ENCODE results near the gene FOXL3.

The FOXL3 gene

GRCh38 chr7:269721-270120, 20.2 kb upstream of the FOXL3 start:
- no peak for TF ChIP-seq CTCF (IDR thresholded peaks at IDR 0.05)

GRCh38 chr7:270351-270983, 19.5 kb upstream of the FOXL3 start:
- TF ChIP-seq CTCF (IDR thresholded peaks at IDR 0.05): no peak

- no peak for TF ChIP-seq CTCF (IDR thresholded peaks at IDR 0.05)
Observed at GRCh38 chr7:271266-272107, 18.5 kb upstream of the FOXL3 start.

- no peak for TF ChIP-seq CTCF (IDR thresholded peaks at IDR 0.05)
Observed at GRCh38 chr7:272108-272615, 17.8 kb upstream of the FOXL3 start.

- TF ChIP-seq CTCF (IDR thresholded peaks at IDR 0.05): no peak
Observed at GRCh38 chr7:272631-273030, 17.3 kb upstream of the FOXL3 start.

GRCh38 chr7:273327-273726, 16.6 kb upstream of the FOXL3 start:
- no peak for TF ChIP-seq CTCF (IDR thresholded peaks at IDR 0.05)

- TF ChIP-seq CTCF (IDR thresholded peaks at IDR 0.05): no peak
Observed at GRCh38 chr7:274266-274665, 15.7 kb upstream of the FOXL3 start.
